ENCODE results near the gene TBC1D16.

DNA sequence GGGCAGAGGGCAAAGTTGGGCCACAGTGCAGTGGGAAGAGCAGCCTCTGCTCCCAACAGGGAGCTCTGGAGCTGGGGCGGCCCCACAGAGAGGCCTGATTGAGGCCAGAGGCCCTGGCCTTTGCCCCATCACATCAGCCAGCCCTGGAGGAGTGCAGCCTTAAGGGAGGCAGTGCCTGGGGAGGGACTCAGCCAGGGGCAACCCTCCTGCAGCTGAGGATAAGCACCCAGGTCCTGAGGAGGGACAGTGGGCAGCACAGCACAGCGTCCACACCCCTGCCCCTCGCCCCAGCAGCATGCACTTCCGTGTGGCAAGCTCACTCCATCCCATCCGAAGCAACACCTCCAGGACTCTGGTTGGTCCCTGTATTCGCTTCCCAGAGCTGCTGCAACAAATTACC lies 134.5 kb downstream of the TBC1D16 start:
- TF ChIP-seq CTCF (conservative IDR thresholded peaks at IDR 0.05), result no peak
- TF ChIP-seq ZFX (IDR thresholded peaks at IDR 0.05), result no peak

All from C4-2B (cell line).